Adrenal gland (tissue), 5 donors: Measurements from ENCODE around the gene DLG5.

Experiments used
- POLR2A ChIP-seq, 2 donors: fragments of 450-650 bp; IDR thresholded peaks; one replicate each; pipeline ENCODE4 v1.6.1; 2017; ENCODE audit warnings: antibody characterized with exemption in 2 of 2, mild to moderate bottlenecking in 2 of 2, moderate library complexity in 1 of 2
- TF ChIP-seq, protein P1 (sequence below), 6 experiments: fragments of 450-650 bp in 4 of 6; fragments of 200-600 bp in 2 of 6; sonication (generic) in 1 of 6; IDR thresholded peaks; 1 replicate in 5 of 6; 2 replicates in 1 of 6; pipeline versions ENCODE4 v1.5.1 to v1.8.0; 2016 to 2021; ENCODE audit warnings: antibody characterized with exemption in 6 of 6, mild to moderate bottlenecking in 2 of 6, moderate library complexity in 1 of 6
- donor health status: DM: no; HTN: no; CAD: no.

DNA sequence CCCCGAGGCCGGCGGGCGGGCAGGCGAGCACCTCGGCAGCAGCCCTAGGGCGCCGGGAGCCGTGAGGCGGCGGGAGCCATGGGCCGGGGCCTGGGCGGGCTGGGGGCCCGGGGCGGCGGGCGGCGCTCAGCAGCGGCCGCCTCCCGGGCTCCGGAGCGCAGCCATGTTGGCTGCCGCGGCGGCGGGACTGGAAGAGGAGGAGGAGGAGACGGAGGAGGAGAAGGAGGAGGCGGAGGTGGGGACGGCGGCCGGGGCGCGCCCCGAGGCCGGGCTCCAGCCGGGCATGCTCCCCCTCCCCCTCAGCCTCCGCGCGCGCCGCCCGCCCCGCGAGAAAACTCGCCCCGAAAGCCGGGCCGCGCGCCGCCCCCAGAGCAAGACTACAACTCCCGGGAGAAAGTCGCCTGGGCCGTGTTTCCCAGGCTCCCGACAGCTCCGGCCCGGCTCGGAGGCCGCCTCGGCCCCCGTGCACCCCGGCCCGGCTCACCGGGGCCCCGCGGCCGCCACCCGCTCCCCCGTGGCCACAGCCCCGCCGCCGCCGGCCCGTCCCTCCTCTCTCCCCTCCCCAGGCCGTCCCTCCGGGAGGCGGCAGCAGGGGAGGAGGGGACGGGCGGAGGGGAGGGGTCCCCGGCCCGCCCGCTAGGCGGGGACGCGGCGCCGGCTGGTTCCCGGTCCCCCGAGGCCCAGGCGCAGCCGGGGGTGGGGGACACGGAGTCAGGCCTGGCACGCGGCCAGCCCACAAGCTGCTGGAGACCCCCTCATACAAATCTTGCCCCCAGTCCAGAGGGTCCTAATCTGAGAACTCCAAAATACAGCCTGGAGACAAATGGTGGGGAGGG lies at the start of gene DLG5:
- TF ChIP-seq, protein P1, sequence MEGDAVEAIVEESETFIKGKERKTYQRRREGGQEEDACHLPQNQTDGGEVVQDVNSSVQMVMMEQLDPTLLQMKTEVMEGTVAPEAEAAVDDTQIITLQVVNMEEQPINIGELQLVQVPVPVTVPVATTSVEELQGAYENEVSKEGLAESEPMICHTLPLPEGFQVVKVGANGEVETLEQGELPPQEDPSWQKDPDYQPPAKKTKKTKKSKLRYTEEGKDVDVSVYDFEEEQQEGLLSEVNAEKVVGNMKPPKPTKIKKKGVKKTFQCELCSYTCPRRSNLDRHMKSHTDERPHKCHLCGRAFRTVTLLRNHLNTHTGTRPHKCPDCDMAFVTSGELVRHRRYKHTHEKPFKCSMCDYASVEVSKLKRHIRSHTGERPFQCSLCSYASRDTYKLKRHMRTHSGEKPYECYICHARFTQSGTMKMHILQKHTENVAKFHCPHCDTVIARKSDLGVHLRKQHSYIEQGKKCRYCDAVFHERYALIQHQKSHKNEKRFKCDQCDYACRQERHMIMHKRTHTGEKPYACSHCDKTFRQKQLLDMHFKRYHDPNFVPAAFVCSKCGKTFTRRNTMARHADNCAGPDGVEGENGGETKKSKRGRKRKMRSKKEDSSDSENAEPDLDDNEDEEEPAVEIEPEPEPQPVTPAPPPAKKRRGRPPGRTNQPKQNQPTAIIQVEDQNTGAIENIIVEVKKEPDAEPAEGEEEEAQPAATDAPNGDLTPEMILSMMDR (IDR thresholded peaks at IDR 0.05), result peak in 1 of 6 experiments; percentile 13
- peak; percentile 10 to 71 for TF ChIP-seq POLR2A (IDR thresholded peaks at IDR 0.05)
